Heart right ventricle (tissue), 16 donors: ENCODE data around the gene EDAR. TPM values are rescaled to one million over a fixed set of nuclear protein-coding genes. Genes with fewer than 3 reads are reported as not detected.

ENCODE experiments used
- ATAC-seq, 8 donors: fragments of 200-7000 bp; cut with Tn5 transposase; one replicate each; pipeline ENCODE4 v1.9.1; 2020; ENCODE audit warnings: mild to moderate bottlenecking in 8 of 8, moderate library complexity in 8 of 8, moderate number of reproducible peaks in 1 of 8
- DNase-seq, 2 donors: peaks; one replicate each; pipeline ENCODE4 v3.0.0-alpha.2; 2020
- H3K27ac ChIP-seq, 10 donors: fragments of 200-600 bp; sonication (generic) in 2 of 10; one replicate each; pipeline versions ENCODE4 v1.5.0 to v1.8.0; 2020 to 2022; ENCODE audit warnings: mild to moderate bottlenecking in 3 of 10
- H3K27me3 ChIP-seq, 7 donors: fragments of 200-600 bp; one replicate each; pipeline ENCODE4 v1.8.0; 2021 to 2022; ENCODE audit warnings: mild to moderate bottlenecking in 2 of 7
- H3K36me3 ChIP-seq, 9 donors: fragments of 200-600 bp; sonication (generic) in 1 of 9; one replicate each; pipeline versions ENCODE4 v1.5.0 to v1.8.0; 2020 to 2022; ENCODE audit warnings: mild to moderate bottlenecking in 2 of 9
- H3K4me1 ChIP-seq, 9 donors: fragments of 200-600 bp; sonication (generic) in 1 of 9; one replicate each; pipeline versions ENCODE4 v1.5.0 to v1.8.0; 2020 to 2022; ENCODE audit warnings: mild to moderate bottlenecking in 4 of 9
- H3K4me3 ChIP-seq, 10 donors: fragments of 200-600 bp; sonication (generic) in 2 of 10; one replicate each; pipeline versions ENCODE4 v1.5.0 to v1.8.0; 2020 to 2022; ENCODE audit warnings: mild to moderate bottlenecking in 7 of 10, moderate library complexity in 2 of 10
- H3K9me3 ChIP-seq, 11 donors: fragments of 200-600 bp in 10 of 11; sonication (generic) in 2 of 11; one replicate each; pipeline versions ENCODE4 v1.5.0 to v1.8.0; 2013 to 2022; ENCODE audit warnings: mild to moderate bottlenecking in 2 of 11, control low read depth in 1 of 11, moderate library complexity in 1 of 11
- WGBS, 2 donors: extraction: QIAGEN DNeasy Blood & Tissue Kit; methylation state at CpG; one replicate each; pipeline ENCODE4 v1.1.7; 2013; ENCODE audit warnings: inconsistent platforms in 1 of 2; 5-methylcytosine and 5-hydroxymethylcytosine counted together
- intact Hi-C, 10 donors: fragments of 100-400 bp; cut with DNase I; formaldehyde crosslinking; loops; one replicate each; pipeline versions ENCODE4 v1.11.1 to v1.14.2; 2022
- polyA plus RNA-seq, 2 donors: library from polyadenylated mRNA; stranded (reverse); fragments of 200-250 nt; gene quantifications; one replicate each; pipeline ENCODE4 v1.2.3, GENCODE V29; 2013
- total RNA-seq, 10 donors: library from RNA; stranded (reverse); fragmentation: NEBNext Ultra II Directional in 3 of 10; extraction: Animal tissue kit (Norgen Biotek cat#: 25700) in 3 of 10; gene quantifications; one replicate each; pipeline versions ENCODE4 v1.2.1 to v1.2.4, GENCODE V29; 2021 to 2023
- TF ChIP-seq, protein P1 (sequence below), 9 donors: fragments of 200-600 bp; sonication (generic) in 2 of 9; IDR thresholded peaks; one replicate each; pipeline versions ENCODE4 v1.5.0 to v1.8.0; 2021 to 2022; ENCODE audit warnings: antibody characterized with exemption in 9 of 9, mild to moderate bottlenecking in 5 of 9, moderate library complexity in 1 of 9
- donor health status: Arrhythmogenic right ventricular cardiomyopathy.
- donor health status: ischemic (EF 13 %, LVEDD 7.1; RV severe dilation, severe dysfunction).
- donor health status: healthy with polysubstance abuse.
- donor health status: DM: no; HTN: yes; CAD: no.
- donor health status: DM: no; HTN: no; CAD: no.
- donor health status: ischemic (EF 25% LVEDD 6.9; RV normal size, moderate dysfunction).
- donor health status: ischemic (EF 25% LVEDD 5.7; RV mildly dilated, moderate dysfunction).
- donor health status: healthy.
- donor health status: DM: yes; HTN: yes; CAD: no.
- donor health status: Ischemic cardiomyopathy.
- donor health status: ischemic (EF 35%, LVEDD 5.7; RV mildly dilated, moderate dysfunction).
- donor health status: nonischemic (EF 11% LVEDD 7.7; RV severe dilation, severe dysfunction).
- donor health status: DM: yes; HTN: yes; CAD: no.
- donor health status: PGD.
- donor health status: ischemic (EF 29% LVEDD 5.4; RV normal size, mild dysfunction).
- donor health status: nonischemic (EF 23%, LVEDD 6.1; RV moderate dilation, normal function).

The EDAR gene
- total and polyA plus RNA-seq, 12 donors: 0.07 to 0.34 TPM; not detected in 10

DNA sequence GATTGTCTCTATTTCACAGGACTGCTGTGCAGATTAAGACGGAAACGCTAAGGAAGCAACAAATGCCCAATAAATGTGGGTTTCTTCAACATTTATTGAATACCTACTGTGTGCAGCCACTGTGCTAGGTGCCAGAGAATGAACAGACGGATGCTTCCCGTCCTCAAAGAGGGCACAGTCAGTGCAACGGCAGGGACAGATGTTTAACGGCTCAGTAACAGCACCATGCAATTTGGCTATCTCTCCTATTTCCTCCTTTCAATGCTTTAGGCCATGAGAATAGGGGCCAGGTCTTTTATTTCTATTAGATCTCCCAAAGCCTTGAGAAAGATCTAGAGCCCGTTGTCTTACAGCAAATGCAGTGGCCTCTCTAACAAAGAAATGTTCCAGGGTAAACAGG lies 7.2 kb downstream of the EDAR start:
- Histone ChIP-seq H3K27me3 (peaks cover 0 to 24% (median 5%) of the 10 kb centered on the region in 7 donors), H3K4me1 (no peaks in the 10 kb centered on the region), H3K36me3 (no peaks in the 10 kb centered on the region), H3K27ac (no peak overlapping the region), H3K9me3 (no peaks in the 10 kb centered on the region), H3K4me3 (no peak overlapping the region)
- ATAC-seq (no peak), DNase-seq (no peak)
- intact Hi-C loops: loop anchor here in 3 of 10 donors (5.0 to 10.0 kb wide), 2 partner anchors 125 to 127 kb away; no protein-coding TSS in a partner anchor
- TF ChIP-seq, protein P1, sequence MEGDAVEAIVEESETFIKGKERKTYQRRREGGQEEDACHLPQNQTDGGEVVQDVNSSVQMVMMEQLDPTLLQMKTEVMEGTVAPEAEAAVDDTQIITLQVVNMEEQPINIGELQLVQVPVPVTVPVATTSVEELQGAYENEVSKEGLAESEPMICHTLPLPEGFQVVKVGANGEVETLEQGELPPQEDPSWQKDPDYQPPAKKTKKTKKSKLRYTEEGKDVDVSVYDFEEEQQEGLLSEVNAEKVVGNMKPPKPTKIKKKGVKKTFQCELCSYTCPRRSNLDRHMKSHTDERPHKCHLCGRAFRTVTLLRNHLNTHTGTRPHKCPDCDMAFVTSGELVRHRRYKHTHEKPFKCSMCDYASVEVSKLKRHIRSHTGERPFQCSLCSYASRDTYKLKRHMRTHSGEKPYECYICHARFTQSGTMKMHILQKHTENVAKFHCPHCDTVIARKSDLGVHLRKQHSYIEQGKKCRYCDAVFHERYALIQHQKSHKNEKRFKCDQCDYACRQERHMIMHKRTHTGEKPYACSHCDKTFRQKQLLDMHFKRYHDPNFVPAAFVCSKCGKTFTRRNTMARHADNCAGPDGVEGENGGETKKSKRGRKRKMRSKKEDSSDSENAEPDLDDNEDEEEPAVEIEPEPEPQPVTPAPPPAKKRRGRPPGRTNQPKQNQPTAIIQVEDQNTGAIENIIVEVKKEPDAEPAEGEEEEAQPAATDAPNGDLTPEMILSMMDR (IDR thresholded peaks at IDR 0.05): no peak
- 66 to 82% methylated on average over 7 of the region's 7 CpGs for WGBS, 2 donors

GRCh38 chr2:108980076-108980475 lies 8.9 kb downstream of the EDAR start:
- TF ChIP-seq, protein P1 (IDR thresholded peaks at IDR 0.05): no peak
- ATAC-seq (no peak), DNase-seq (no peak)
- Histone ChIP-seq H3K27me3 (peaks cover 0 to 24% (median 0%) of the 10 kb centered on the region in 7 donors), H3K4me1 (no peaks in the 10 kb centered on the region), H3K4me3 (no peak overlapping the region), H3K36me3 (no peaks in the 10 kb centered on the region), H3K9me3 (no peaks in the 10 kb centered on the region), H3K27ac (no peak overlapping the region)
- WGBS, 2 donors: 72 to 90% methylated on average over 6 of the region's 6 CpGs
- intact Hi-C loops: loop anchor here in 3 of 10 donors (5.0 to 10.0 kb wide), 2 partner anchors 123 to 125 kb away; no protein-coding TSS in a partner anchor

GRCh38 chr2:108979461-108979860 lies 9.6 kb downstream of the EDAR start:
- H3K4me3 ChIP-seq: no peak overlapping the region
- H3K9me3 ChIP-seq: no peaks in the 10 kb centered on the region
- no peak for ATAC-seq
- no peaks in the 10 kb centered on the region for H3K4me1 ChIP-seq
- no peak overlapping the region for H3K27ac ChIP-seq
- DNase-seq: no peak
- TF ChIP-seq, protein P1 (IDR thresholded peaks at IDR 0.05): no peak
- H3K27me3 ChIP-seq: peaks cover 0 to 24% (median 0%) of the 10 kb centered on the region in 7 donors
- intact Hi-C loops: no loop called here
- no peaks in the 10 kb centered on the region for H3K36me3 ChIP-seq
- WGBS, 2 donors: 88 to 91% methylated on average over 3 of the region's 3 CpGs

DNA sequence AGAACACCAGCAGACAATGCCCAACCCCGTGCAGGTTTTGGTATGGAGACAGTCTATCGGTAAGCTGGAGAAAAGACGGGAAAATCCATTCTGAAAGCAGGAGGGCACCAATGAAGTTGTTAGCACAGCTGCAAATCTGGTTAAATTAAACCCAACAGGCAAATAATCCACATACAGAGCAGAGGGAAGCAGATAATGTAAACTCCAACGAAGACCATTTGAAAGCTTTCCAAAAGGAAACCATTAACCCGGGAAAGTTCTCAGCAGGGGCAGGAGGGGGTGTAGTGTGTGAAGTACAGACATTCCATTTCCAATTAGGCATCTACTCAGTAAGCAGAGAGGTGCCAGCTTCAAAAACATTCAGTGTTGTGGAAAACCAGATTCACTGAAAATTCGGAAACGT lies 10.3 kb downstream of the EDAR start:
- H3K4me1 ChIP-seq: no peaks in the 10 kb centered on the region
- WGBS, 2 donors: 45 to 52% methylated on average over 7 of the region's 7 CpGs
- no peak for ATAC-seq
- no peak overlapping the region for H3K4me3 ChIP-seq
- H3K36me3 ChIP-seq: no peaks in the 10 kb centered on the region
- TF ChIP-seq, protein P1 (IDR thresholded peaks at IDR 0.05): no peak
- intact Hi-C loops: no loop called here
- no peak for DNase-seq
- H3K27me3 ChIP-seq: peaks cover 0 to 17% (median 0%) of the 10 kb centered on the region in 7 donors
- H3K9me3 ChIP-seq: no peaks in the 10 kb centered on the region
- H3K27ac ChIP-seq: no peak overlapping the region
